Coronary artery (tissue), 2 donors: ENCODE data around the gene PPP1R16B.

Source experiments
- DNase-seq: peaks from one replicate; pipeline ENCODE4 v3.0.0-alpha.2; 2017; ENCODE audit warnings: low spot score
- H3K27ac ChIP-seq, 2 donors: fragments of 200-600 bp; sonication (generic); one replicate each; pipeline ENCODE4 v1.5.1; 2016 to 2019
- H3K4me3 ChIP-seq: fragments of 200-600 bp; sonication (generic); 2 replicates; pipeline ENCODE4 v1.5.1; 2016; ENCODE audit warnings: mild to moderate bottlenecking, moderate library complexity
- CTCF ChIP-seq: fragments of 200-600 bp; sonication (generic); IDR thresholded peaks from one replicate; pipeline ENCODE4 v1.5.1; 2019; ENCODE audit warnings: antibody characterized with exemption

The PPP1R16B gene

GRCh38 chr20:38867062-38867359 lies 61.5 kb downstream of the PPP1R16B start:
- H3K27ac ChIP-seq = peak overlapping the region in 1 of 2 donors; percentile 32
- TF ChIP-seq CTCF = no peak
- DNase-seq = no peak
- H3K4me3 ChIP-seq = no peak overlapping the region

GRCh38 chr20:38870733-38871559 lies 65.4 kb downstream of the PPP1R16B start:
- Histone ChIP-seq H3K27ac (peak overlapping the region in 1 of 2 donors; percentile 13), H3K4me3 (no peak overlapping the region)
- TF ChIP-seq CTCF = no peak
- DNase-seq = no peak

- no peak for TF ChIP-seq CTCF
- DNase-seq = no peak
- H3K27ac ChIP-seq = no peak overlapping the region
- no peak overlapping the region for H3K4me3 ChIP-seq
Measured at GRCh38 chr20:38871560-38871953, 66.1 kb downstream of the PPP1R16B start.

GRCh38 chr20:38872036-38872435 lies 66.5 kb downstream of the PPP1R16B start:
- Histone ChIP-seq H3K27ac (no peak overlapping the region), H3K4me3 (no peak overlapping the region)

GRCh38 chr20:38872491-38873049 lies 67.1 kb downstream of the PPP1R16B start:
- Histone ChIP-seq H3K27ac (no peak overlapping the region), H3K4me3 (no peak overlapping the region)
- DNase-seq = no peak
- TF ChIP-seq CTCF = no peak

More at GRCh38 chr20:38872036-38872435, 66.5 kb downstream of the PPP1R16B start:
- no peak for TF ChIP-seq CTCF
- no peak for DNase-seq

- no peak for DNase-seq
- TF ChIP-seq CTCF = no peak
- Histone ChIP-seq H3K27ac (peak overlapping the region in 1 of 2 donors; percentile 11), H3K4me3 (no peak overlapping the region)
Measured at GRCh38 chr20:38873050-38873581, 67.6 kb downstream of the PPP1R16B start.
